DMS114 treated with DMSO at 0.1 percent for 48 hours (cell line): ENCODE results near the gene CPLANE1.
"Not testable (repeated sequence)": the region's sequence is repeated elsewhere in the genome, so short reads cannot be mapped to it uniquely, and the experiment has no call there.

Source experiments
- DNase-seq: peaks from one replicate; lab custom pipeline; 2025; ENCODE audit not compliant: unreplicated experiment; lab: John Stamatoyannopoulos, UW

CPLANE1 gene

DNA sequence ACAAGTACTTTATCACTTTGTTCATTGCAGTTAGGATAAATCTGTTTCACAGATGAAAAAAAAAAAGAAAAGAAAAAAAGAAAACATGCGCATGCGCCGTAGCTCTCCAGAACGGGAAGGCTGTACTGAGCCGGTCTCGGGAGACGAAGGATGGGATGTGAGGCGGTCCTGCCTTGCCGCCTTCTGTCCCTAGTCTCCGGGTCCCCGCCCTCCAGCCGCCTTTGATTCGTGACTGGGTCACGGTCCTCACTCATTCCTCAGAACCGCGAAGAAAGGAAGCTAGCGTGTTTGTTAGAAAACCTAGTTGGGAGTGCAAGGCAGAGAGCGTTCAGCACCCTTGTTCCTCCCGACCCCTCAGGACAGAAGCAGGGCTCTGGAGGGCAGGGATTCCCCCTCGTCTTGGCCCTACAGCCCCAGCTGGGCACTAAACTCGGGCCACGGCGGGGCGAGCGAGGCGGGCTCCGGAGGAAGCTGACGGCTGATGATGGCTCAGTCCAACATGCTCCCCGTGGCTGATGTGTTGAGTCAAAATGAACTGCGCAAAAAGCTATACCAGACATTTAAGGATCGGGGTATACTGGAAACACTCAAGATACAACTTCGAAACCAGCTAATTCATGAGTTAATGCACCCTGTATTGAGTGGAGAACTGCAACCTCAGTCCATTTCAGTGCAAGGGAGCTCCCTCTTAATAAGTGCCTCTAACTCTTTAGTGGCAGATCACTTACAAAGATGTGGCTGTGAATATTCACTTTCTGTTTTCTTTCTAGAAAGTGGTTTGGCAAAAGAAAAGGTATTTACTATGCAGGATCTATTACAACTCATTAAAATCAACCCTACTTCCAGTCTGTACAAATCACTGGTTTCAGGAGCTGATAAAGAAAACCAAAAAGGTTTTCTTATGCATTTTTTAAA is 40.0 kb downstream of the CPLANE1 start:
- DNase-seq: no peak

DNA sequence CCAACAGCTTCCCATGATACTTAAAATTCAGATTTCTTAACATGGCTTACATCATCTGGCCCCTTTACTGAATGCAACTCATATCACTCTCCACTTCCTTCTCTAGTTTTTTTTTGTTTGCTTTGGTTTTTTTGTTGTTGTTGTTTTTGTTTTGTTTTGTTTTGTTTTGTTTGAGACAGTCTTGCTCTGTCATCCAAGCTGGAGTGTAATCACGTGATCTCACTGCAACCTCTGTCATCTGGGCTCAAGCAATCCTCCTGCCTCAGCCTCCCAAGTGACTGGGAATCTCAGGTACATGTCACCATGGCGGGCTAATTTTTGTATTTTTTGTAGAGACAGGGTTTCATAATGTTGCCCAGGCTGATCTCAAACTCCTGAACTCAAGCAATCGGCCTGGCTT is 41.4 kb downstream of the CPLANE1 start:
- no peak for DNase-seq

GRCh38 chr5:37206736-37207135 is 42.4 kb downstream of the CPLANE1 start:
- no peak for DNase-seq

GRCh38 chr5:37198842-37199241 is 50.3 kb downstream of the CPLANE1 start:
- DNase-seq: no peak

- no peak for DNase-seq
Observed at GRCh38 chr5:37198061-37198460, 51.1 kb downstream of the CPLANE1 start.

- DNase-seq: no peak
Observed at GRCh38 chr5:37197340-37198050, 51.7 kb downstream of the CPLANE1 start.

DNA sequence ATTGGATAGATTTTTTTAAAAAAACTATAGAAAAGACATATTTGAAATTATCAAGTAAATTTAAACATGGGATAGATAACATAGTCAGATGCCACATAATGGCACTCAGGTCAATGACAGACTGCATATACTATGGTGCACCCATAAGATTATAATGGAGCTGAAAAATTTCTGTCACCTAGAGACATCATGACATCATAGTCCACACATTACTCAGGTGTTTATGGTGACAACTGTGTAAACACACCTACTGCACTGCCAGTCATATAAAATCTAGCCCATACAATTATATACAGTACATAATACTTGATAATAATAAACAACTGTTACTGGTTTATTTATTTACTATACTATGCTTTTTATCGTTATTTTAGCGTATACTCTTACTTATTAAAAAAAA is 58.6 kb downstream of the CPLANE1 start:
- no peak for DNase-seq

DNA sequence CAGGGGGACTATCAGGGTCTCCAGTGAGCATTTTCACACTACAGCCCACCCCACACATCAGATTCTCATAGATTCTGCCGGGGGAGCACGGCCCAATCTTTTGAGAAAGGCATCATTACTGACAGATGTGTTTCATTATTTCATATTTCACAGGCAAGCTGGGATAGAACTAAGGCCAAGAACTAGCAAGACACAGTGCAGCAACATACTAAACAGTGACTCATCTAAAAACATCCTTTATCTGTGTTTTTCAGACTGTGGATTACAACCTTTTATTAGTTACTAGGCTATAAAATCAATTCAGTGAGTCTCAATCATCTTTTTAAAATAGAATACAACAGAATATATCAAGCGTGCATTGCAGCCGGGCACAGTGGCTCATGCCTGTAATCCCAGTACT is 59.8 kb downstream of the CPLANE1 start:
- no peak for DNase-seq

GRCh38 chr5:37187465-37187977 is 61.7 kb downstream of the CPLANE1 start:
- DNase-seq: no peak

DNA sequence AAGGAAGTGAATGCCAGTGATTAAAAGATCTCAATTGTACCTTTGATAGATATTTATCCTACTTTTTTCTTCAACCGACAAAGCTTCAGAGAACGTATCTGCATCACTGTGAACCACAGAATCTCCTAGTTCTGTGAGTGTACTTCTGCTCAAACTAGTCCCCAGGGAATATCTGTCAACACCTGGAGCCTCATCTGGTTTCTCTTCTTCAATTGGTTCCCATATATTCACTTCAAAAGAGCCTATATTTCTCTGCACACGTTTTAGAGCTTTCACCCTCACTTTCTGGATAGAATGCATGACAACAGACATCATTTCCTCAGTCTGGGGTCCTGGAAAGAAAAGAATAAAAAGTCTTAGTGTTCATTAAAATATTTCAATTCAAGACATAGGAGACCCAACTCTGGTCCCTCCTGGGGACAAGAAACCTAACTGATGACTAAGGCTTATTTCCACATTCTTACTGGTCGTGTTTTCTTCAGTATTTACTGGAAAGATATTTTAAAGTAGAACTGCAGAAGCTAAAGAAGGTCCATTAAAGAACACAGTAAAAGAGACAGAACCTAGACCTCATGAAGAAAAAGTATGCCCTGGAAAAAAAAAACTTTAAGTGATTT is 64.3 kb downstream of the CPLANE1 start:
- DNase-seq: no peak

GRCh38 chr5:37182667-37183066 is 66.5 kb downstream of the CPLANE1 start:
- DNase-seq: no peak

DNA sequence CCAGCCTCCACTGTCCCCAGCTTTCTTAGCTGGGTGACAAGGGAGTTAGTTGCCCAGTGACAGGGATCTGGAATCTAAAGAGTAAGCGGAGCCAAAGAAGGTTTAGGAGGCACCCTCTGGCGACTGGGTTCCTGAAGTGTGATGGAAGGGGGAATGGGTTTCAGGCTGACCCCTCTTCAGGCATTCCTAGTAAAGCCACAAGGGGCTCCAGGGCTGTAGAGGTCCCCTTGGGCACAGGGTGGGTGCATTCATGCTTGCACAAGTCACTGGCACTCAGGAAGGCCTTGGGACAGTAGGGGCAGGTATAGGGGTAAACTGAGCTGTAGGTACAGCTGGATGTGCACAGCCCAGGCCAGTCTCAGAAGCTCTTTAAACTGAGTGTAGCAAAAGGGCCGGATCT is 74.2 kb downstream of the CPLANE1 start:
- DNase-seq: no peak

- DNase-seq: no peak
Observed at GRCh38 chr5:37172957-37173356, 76.2 kb downstream of the CPLANE1 start.

- no peak for DNase-seq
Observed at GRCh38 chr5:37170856-37171255, 78.3 kb downstream of the CPLANE1 start.

DNA sequence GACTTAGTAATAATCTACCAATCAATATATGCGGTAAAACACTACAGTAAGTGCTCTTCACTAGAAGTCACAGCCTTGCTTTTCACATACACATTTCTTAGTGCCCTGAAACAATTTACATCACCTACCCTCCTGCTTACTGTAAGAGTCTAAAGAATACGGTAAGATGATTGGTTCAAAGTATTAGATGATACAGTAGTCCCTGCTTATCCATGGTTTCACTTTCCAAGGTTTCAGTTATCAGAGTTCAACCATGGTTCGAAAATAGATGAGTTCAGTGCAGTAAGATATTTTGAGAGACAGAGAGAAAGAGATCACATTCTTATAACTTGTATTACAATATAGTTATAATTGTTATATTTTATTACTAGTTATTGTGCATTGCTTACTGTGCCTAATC is 83.0 kb downstream of the CPLANE1 start:
- DNase-seq: no peak

- DNase-seq: no peak
Observed at GRCh38 chr5:37165761-37166160, 83.4 kb downstream of the CPLANE1 start.

GRCh38 chr5:37153661-37154060 is 95.5 kb downstream of the CPLANE1 start:
- no peak for DNase-seq

GRCh38 chr5:37146896-37147295 is 102.3 kb downstream of the CPLANE1 start:
- no peak for DNase-seq

DNA sequence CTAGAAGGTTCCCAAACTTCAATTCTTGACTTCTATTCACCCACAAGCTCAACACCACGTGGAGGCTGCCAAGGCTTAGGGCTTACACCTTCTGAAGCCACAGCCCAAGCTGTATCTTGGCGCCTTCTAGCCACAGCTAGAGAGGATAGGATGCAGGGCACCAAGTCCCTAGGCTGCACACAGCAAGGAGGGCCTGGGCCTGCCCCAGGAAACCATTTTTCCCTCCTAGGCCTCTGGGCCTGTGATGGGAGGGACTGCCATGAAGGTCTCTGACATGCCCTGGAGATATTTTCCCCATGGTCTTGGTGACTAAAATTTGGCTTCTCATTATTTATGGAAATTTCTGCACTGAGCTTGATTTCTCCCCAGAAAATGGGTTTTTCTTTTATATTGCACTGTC is 112.5 kb downstream of the CPLANE1 start:
- DNase-seq: no peak

DNA sequence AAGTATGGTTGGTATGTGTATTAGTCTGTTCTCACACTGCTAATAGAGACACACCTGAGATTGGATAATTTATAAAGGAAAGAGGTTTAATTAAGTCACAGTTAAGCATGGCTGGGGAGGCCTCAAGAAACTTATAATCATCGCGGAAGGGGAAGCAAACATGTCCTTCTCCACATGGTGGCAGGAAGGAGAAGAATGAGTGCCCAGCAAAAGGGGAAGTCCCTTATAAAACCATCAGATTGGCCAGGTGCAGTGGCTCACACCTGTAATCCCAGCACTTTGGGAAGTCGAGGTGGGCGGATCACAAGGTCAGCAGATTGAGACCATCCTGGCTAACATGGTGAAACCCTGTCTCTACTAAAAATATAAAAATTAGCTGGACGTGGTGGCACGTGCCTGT is 113.9 kb downstream of the CPLANE1 start:
- DNase-seq: not testable (repeated sequence)

DNA sequence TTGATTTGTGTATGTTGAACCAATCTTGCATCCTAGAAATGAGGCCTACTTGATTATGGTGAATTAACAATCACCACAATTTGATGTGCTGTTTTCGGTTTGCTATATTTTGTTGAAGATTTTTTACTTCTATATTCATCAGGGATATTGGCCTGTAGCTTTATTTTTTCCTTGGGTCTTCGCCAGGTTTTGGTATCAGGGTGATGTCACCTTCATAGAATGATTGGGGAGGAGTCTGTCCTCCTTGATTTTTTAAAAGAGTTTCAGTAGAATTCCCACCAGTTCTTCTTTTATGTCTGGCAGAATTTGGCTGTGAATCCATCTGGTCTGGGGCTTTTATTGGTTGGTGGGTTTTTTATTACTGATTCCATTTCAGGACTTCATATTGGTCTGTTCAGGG is 115.2 kb downstream of the CPLANE1 start:
- DNase-seq: no peak

- no peak for DNase-seq
Observed at GRCh38 chr5:37132646-37133045, 116.5 kb downstream of the CPLANE1 start.
